A549 (cell line): ENCODE results near the gene CCDC134. TPM values are rescaled to one million over a fixed set of nuclear protein-coding genes. Genes with fewer than 3 reads are reported as not detected.

Experiments used
- ATAC-seq, 2 experiments: fragments of 200-7000 bp in 1 of 2; fragments of >200 bp in 1 of 2; cut with Nextera tagmentation in 1 of 2; cut with Tn5 transposase in 1 of 2; 3 replicates each; pipeline versions ENCODE4 v1.8.0 to v1.9.1; 2018 to 2020; ENCODE audit warnings: mild to moderate bottlenecking in 1 of 2, moderate library complexity in 1 of 2
- CTCF ChIA-PET: fragments of 300-600 bp; sonication (Branson Sonifier 250); formaldehyde crosslinking; extraction: SDS; loops from one replicate; lab custom pipeline; 2021; ENCODE audit warnings: antibody characterized with exemption, inconsistent platforms; lab: Yijun Ruan, JAX
- POLR2A ChIA-PET: fragments of 350-600 bp; formaldehyde crosslinking; extraction: SDS; loops from one replicate; lab custom pipeline; 2021; ENCODE audit warnings: antibody characterized with exemption, inconsistent platforms; lab: Yijun Ruan, JAX
- DNase-seq, 2 experiments: peaks; one replicate each; pipeline versions ENCODE4 v3.0.0 to v3.0.0-alpha.2; 2011 to 2016; ENCODE audit warnings: low read depth in 1 of 2, low spot score in 1 of 2
- FAIRE-seq: peaks from 2 replicates; lab custom pipeline; 2011; peaks lifted over from hg19 to GRCh38; lab: Jason Lieb, UNC
- H3K27ac ChIP-seq, 2 experiments: fragments of >200 bp; sonication (Bioruptor Twin); formaldehyde crosslinking; 3 replicates each; pipeline ENCODE4 v1.5.1; 2016 to 2017
- H3K4me1 ChIP-seq: fragments of >200 bp; sonication (Bioruptor Twin); formaldehyde crosslinking; 3 replicates; pipeline ENCODE4 v1.6.1; 2016
- H3K4me2 ChIP-seq: fragments of >200 bp; sonication (Bioruptor Twin); formaldehyde crosslinking; 3 replicates; pipeline ENCODE4 v1.6.1; 2016
- H3K4me3 ChIP-seq: fragments of >200 bp; sonication (Bioruptor Twin); formaldehyde crosslinking; 3 replicates; pipeline ENCODE4 v1.5.1; 2016
- H3K9me3 ChIP-seq: fragments of >200 bp; sonication (Bioruptor Twin); formaldehyde crosslinking; 3 replicates; pipeline ENCODE4 v1.6.1; 2016
- ATOH8 ChIP-seq: fragments of 250-450 bp; sonication (Bioruptor Pico); IDR thresholded peaks from 2 replicates; pipeline ENCODE4 v1.5.0; 2020; ENCODE audit warnings: low read depth, mild to moderate bottlenecking, moderate library complexity
- CHD2 ChIP-seq: fragments of 150-350 bp; IDR thresholded peaks from 2 replicates; pipeline ENCODE4 v1.6.1; 2014; ENCODE audit warnings: low read length; ENCODE audit not compliant: partially characterized antibody
- EHMT2 ChIP-seq: fragments of 200-600 bp; sonication (generic); IDR thresholded peaks from 2 replicates; pipeline ENCODE4 v1.6.1; 2016; ENCODE audit warnings: antibody characterized with exemption, low read depth, mild to moderate bottlenecking, moderate library complexity
- ELK1 ChIP-seq: fragments of 150-350 bp; IDR thresholded peaks from 2 replicates; pipeline ENCODE4 v1.6.1; 2014; ENCODE audit warnings: low read depth, mild to moderate bottlenecking, low read length
- FOSB ChIP-seq: fragments of 250-450 bp; sonication (Bioruptor Pico); IDR thresholded peaks from 2 replicates; pipeline ENCODE4 v1.5.0; 2020; ENCODE audit warnings: mild to moderate bottlenecking, moderate library complexity
- HDAC2 ChIP-seq: fragments of 200-600 bp; sonication (generic); IDR thresholded peaks from 2 replicates; pipeline ENCODE4 v1.6.1; 2016
- HEYL ChIP-seq: fragments of 250-450 bp; sonication (Bioruptor Pico); IDR thresholded peaks from 2 replicates; pipeline ENCODE4 v1.8.0; 2021; ENCODE audit warnings: mild to moderate bottlenecking, moderate library complexity
- HOXB13 ChIP-seq: fragments of 250-450 bp; sonication (Bioruptor Pico); IDR thresholded peaks from 2 replicates; pipeline ENCODE4 v1.5.0; 2020; ENCODE audit warnings: low read depth, mild to moderate bottlenecking, moderate library complexity
- HOXB5 ChIP-seq: fragments of 250-450 bp; sonication (Bioruptor Pico); IDR thresholded peaks from 2 replicates; pipeline ENCODE4 v1.5.0; 2020; ENCODE audit warnings: mild to moderate bottlenecking, moderate library complexity
- JUNB ChIP-seq: fragments of >200 bp; sonication (Bioruptor Twin); formaldehyde crosslinking; IDR thresholded peaks from 2 replicates; pipeline ENCODE4 v1.6.1; 2016
- MAFK ChIP-seq: fragments of 450-650 bp; IDR thresholded peaks from 2 replicates; pipeline ENCODE4 v1.6.1; 2014; ENCODE audit not compliant: partially characterized antibody
- MAZ ChIP-seq: fragments of 150-350 bp; IDR thresholded peaks from 2 replicates; pipeline ENCODE4 v1.6.1; 2014; ENCODE audit warnings: antibody characterized with exemption, low read depth, low read length, borderline replicate concordance
- MYC ChIP-seq: IDR thresholded peaks from 2 replicates; pipeline ENCODE4 v1.6.1; 2012; ENCODE audit warnings: mild to moderate bottlenecking, inconsistent platforms, low read length, improper control_type of control experiment, borderline replicate concordance
- PHF8 ChIP-seq: fragments of 200-600 bp; sonication (generic); IDR thresholded peaks from 2 replicates; pipeline ENCODE4 v1.6.1; 2016; ENCODE audit warnings: low read depth, mild to moderate bottlenecking, antibody characterized with exemption, moderate library complexity, borderline replicate concordance
- POLR2A ChIP-seq: IDR thresholded peaks from 2 replicates; pipeline ENCODE4 v1.6.1; 2012; ENCODE audit warnings: mild to moderate bottlenecking, low read length
- RAD21 ChIP-seq, 2 experiments: fragments of >200 bp in 1 of 2; sonication (Bioruptor Twin) in 1 of 2; formaldehyde crosslinking in 1 of 2; IDR thresholded peaks in 1 of 2; conservative IDR thresholded peaks in 1 of 2; 2 replicates in 1 of 2; 3 replicates in 1 of 2; pipeline ENCODE4 v1.6.1; 2012 to 2018; ENCODE audit warnings: inconsistent platforms in 1 of 2
- RCOR1 ChIP-seq: fragments of 150-350 bp; IDR thresholded peaks from 2 replicates; pipeline ENCODE4 v1.6.1; 2014; ENCODE audit warnings: antibody characterized with exemption, low read length, low read depth
- REST ChIP-seq: fragments of 200-600 bp; sonication (generic); IDR thresholded peaks from 2 replicates; pipeline ENCODE4 v1.6.1; 2016; ENCODE audit warnings: antibody characterized with exemption, mild to moderate bottlenecking, moderate library complexity
- RFX5 ChIP-seq: fragments of 450-650 bp; IDR thresholded peaks from 2 replicates; pipeline ENCODE4 v1.7.1; 2014; ENCODE audit warnings: antibody characterized with exemption, mild to moderate bottlenecking, moderate library complexity
- TP53 ChIP-seq: fragments of 250-450 bp; sonication (Bioruptor Pico); IDR thresholded peaks from 2 replicates; pipeline ENCODE4 v1.5.0; 2021; ENCODE audit warnings: mild to moderate bottlenecking, moderate library complexity
- ZFP36 ChIP-seq: fragments of 450-650 bp; IDR thresholded peaks from 2 replicates; pipeline ENCODE4 v1.6.1; 2014; ENCODE audit warnings: borderline replicate concordance; ENCODE audit not compliant: partially characterized antibody
- ZSCAN20 ChIP-seq: fragments of 250-450 bp; sonication (Bioruptor Pico); IDR thresholded peaks from 2 replicates; pipeline ENCODE4 v1.8.0; 2022; ENCODE audit warnings: mild to moderate bottlenecking, moderate library complexity
- WGBS: methylation state at CpG from one replicate; pipeline ENCODE4 v1.1.6; 2017; ENCODE audit errors: missing lambda C conversion rate; 5-methylcytosine and 5-hydroxymethylcytosine counted together
- polyA plus RNA-seq, 4 experiments: library from polyadenylated mRNA; depleted of rRNA in 3 of 4; stranded (reverse); fragments of >200 nt; fragmentation: RNase III in 1 of 4; extraction: RNeasy Plus Mini Kit Qiagen cat#74134 plus additional on column Dnase treatment in 1 of 4; gene quantifications; 2 replicates in 3 of 4; 3 replicates in 1 of 4; pipeline ENCODE4 v1.2.3, GENCODE V29; 2011 to 2017

Gene CCDC134
- polyA plus RNA-seq, 2 of the 4 experiments (the other 2 are of a cell fraction), result 2.5 to 4.5 TPM

- TF ChIP-seq ATOH8 (CRISPR knock-in tag) (no peak), PHF8 (no peak), TP53 (no peak)
Measured at GRCh38 chr22:41772645-41773044, 27.8 kb upstream of the CCDC134 start (continued).

- no peak for DNase-seq
- no peak for FAIRE-seq
- ChIA-PET POLR2A (no interaction called here), CTCF (interaction anchor here (1.3 to 2.2 kb wide), 2 partner anchors 78 to 110 kb away, joined by 3 to 7 read pairs; no protein-coding TSS in a partner anchor)
- Histone ChIP-seq H3K9me3 (no peaks in the 10 kb centered on the region), H3K4me3 (no peak overlapping the region), H3K27ac (no peak overlapping the region), H3K4me1 (peaks cover 13% of the 10 kb centered on the region), H3K4me2 (no peak overlapping the region)
- TF ChIP-seq JUNB (no peak), HDAC2 (no peak), MAFK (no peak), HOXB13 (CRISPR knock-in tag) (no peak), RAD21 (conservative IDR thresholded peaks at IDR 0.05 in 1 of 2, IDR thresholded peaks at IDR 0.05 in 1 of 2) (no peak), ZSCAN20 (CRISPR knock-in tag) (no peak), EHMT2 (no peak), POLR2A (no peak), HEYL (no peak), MAZ (no peak), RCOR1 (no peak)
- WGBS, result 88% methylated on average over 5 of the region's 5 CpGs
- ATAC-seq, result no peak
Measured at GRCh38 chr22:41775338-41775737, 25.1 kb upstream of the CCDC134 start.

GRCh38 chr22:41775976-41776375, 24.5 kb upstream of the CCDC134 start:
- no peak for TF ChIP-seq REST
- TF ChIP-seq ATOH8 (CRISPR knock-in tag), result no peak
- TF ChIP-seq HOXB5, result no peak
- ChIA-PET CTCF (interaction anchor here (1.9 kb wide), 1 partner anchor 29 kb away, joined by 7 read pairs; no protein-coding TSS in a partner anchor), POLR2A (no interaction called here)
- 14% methylated on average over 1 of the region's 4 CpGs for WGBS
- no peak for FAIRE-seq
- no peak overlapping the region for H3K4me3 ChIP-seq
- no peak overlapping the region for H3K4me2 ChIP-seq
- no peak for ATAC-seq
- H3K27ac ChIP-seq, result no peak overlapping the region
- no peaks in the 10 kb centered on the region for H3K9me3 ChIP-seq
- no peak for DNase-seq
- peaks cover 13% of the 10 kb centered on the region for H3K4me1 ChIP-seq

- ATAC-seq (no peak), DNase-seq (no peak), FAIRE-seq (no peak)
- no peak overlapping the region for H3K4me3 ChIP-seq
- TF ChIP-seq RFX5, result no peak
- no peak for TF ChIP-seq ATOH8 (CRISPR knock-in tag)
- TF ChIP-seq HOXB5, result no peak
- no peak for TF ChIP-seq ZSCAN20 (CRISPR knock-in tag)
- TF ChIP-seq MYC, result no peak
- TF ChIP-seq ELK1, result no peak
- no peak for TF ChIP-seq MAFK
- no peak for TF ChIP-seq ZFP36
- no peak for TF ChIP-seq FOSB (CRISPR knock-in tag)
- TF ChIP-seq HDAC2, result no peak
- TF ChIP-seq CHD2, result no peak
- no peak for TF ChIP-seq JUNB
- CTCF ChIA-PET, result interaction anchor here (1.9 kb wide), 1 partner anchor 30 kb away, joined by 7 read pairs; no protein-coding TSS in a partner anchor
- WGBS, result 91% methylated on average over 3 of the region's 3 CpGs
- H3K27ac ChIP-seq, result no peak overlapping the region
- H3K4me2 ChIP-seq, result no peak overlapping the region
- POLR2A ChIA-PET, result no interaction called here
- H3K4me1 ChIP-seq, result peaks cover 13% of the 10 kb centered on the region
- H3K9me3 ChIP-seq, result no peaks in the 10 kb centered on the region
Measured at GRCh38 chr22:41776381-41776780, 24.1 kb upstream of the CCDC134 start.
